HG03521 (cell line): ENCODE data around the gene DPF3.

Source experiments
- ATAC-seq: cut with Tn5 transposase; IDR thresholded peaks from one replicate; pipeline ENCODE4 v1.9.1; 2021; ENCODE audit warnings: mild to moderate bottlenecking, moderate library complexity; ENCODE audit not compliant: unreplicated experiment

DPF3 gene

GRCh38 chr14:72621387-72622065, 272.4 kb downstream of the DPF3 start:
- ATAC-seq: no peak

- ATAC-seq: no peak
These were observed 274.0 kb downstream of the DPF3 start for GRCh38 chr14:72619881-72620280.

- no peak for ATAC-seq
These were observed 274.8 kb downstream of the DPF3 start for GRCh38 chr14:72619111-72619571.

GRCh38 chr14:72618424-72618823, 275.5 kb downstream of the DPF3 start:
- ATAC-seq: no peak

- ATAC-seq: no peak
These were observed 276.4 kb downstream of the DPF3 start for GRCh38 chr14:72617391-72618031.

- ATAC-seq: no peak
These were observed 277.1 kb downstream of the DPF3 start for GRCh38 chr14:72616811-72617210.

GRCh38 chr14:72616294-72616693, 277.6 kb downstream of the DPF3 start:
- ATAC-seq: no peak

GRCh38 chr14:72615451-72616121, 278.3 kb downstream of the DPF3 start:
- no peak for ATAC-seq

GRCh38 chr14:72614891-72615415, 278.9 kb downstream of the DPF3 start:
- no peak for ATAC-seq

- ATAC-seq: no peak
These were observed 279.5 kb downstream of the DPF3 start for GRCh38 chr14:72614365-72614764.

- ATAC-seq: no peak
These were observed 280.0 kb downstream of the DPF3 start for GRCh38 chr14:72613975-72614319.

GRCh38 chr14:72613231-72613974, 280.5 kb downstream of the DPF3 start:
- no peak for ATAC-seq

- ATAC-seq: no peak
These were observed 281.9 kb downstream of the DPF3 start for GRCh38 chr14:72612041-72612440.

- no peak for ATAC-seq
These were observed 282.4 kb downstream of the DPF3 start for GRCh38 chr14:72611506-72611905.

GRCh38 chr14:72610831-72611200, 283.1 kb downstream of the DPF3 start:
- ATAC-seq: no peak

GRCh38 chr14:72610096-72610830, 283.6 kb downstream of the DPF3 start:
- ATAC-seq: no peak

GRCh38 chr14:72609205-72609916, 284.5 kb downstream of the DPF3 start:
- no peak for ATAC-seq

GRCh38 chr14:72608391-72609204, 285.3 kb downstream of the DPF3 start:
- no peak for ATAC-seq
